Panc1 (cell line): ENCODE results near the gene SLC17A5. TPM values are rescaled to one million over a fixed set of nuclear protein-coding genes. Genes with fewer than 3 reads are reported as not detected.
"Not testable (repeated sequence)": the region's sequence is repeated elsewhere in the genome, so short reads cannot be mapped to it uniquely, and the experiment has no call there.

Experiments used
- ATAC-seq: fragments of 200-7000 bp; cut with Tn5 transposase; 2 replicates; pipeline ENCODE4 v1.9.1; 2020; ENCODE audit warnings: mild to moderate bottlenecking, moderate library complexity
- BruUV-seq: library from RNA; stranded (reverse); fragments of 400-500 nt; replicated peaks from 2 replicates; lab custom pipeline; 2021; lab: Mats Ljungman, UMichigan
- CTCF ChIA-PET: fragments of 300-600 bp; sonication (Branson Sonifier 250); formaldehyde crosslinking; loops from one replicate; lab custom pipeline; 2022; ENCODE audit warnings: antibody characterized with exemption; lab: Charles Lee
- POLR2A ChIA-PET: fragments of 300-600 bp; sonication (Branson Sonifier 250); formaldehyde crosslinking; loops from one replicate; lab custom pipeline; 2022; ENCODE audit warnings: antibody characterized with exemption; lab: Charles Lee
- DNase-seq: peaks from one replicate; pipeline ENCODE4 v3.0.0-alpha.2; 2010; ENCODE audit warnings: low read depth, low spot score
- H3K27ac ChIP-seq: 2 replicates; pipeline ENCODE4 v1.5.1; 2011; ENCODE audit warnings: mild to moderate bottlenecking, low read length, inconsistent platforms
- H3K27me3 ChIP-seq: fragments of 200-500 bp; sonication (Bioruptor generic); 2 replicates; pipeline ENCODE4 v1.6.0; 2014; ENCODE audit warnings: low read length, inconsistent platforms; ENCODE audit not compliant: control insufficient read depth, insufficient read depth
- H3K36me3 ChIP-seq: fragments of 200-500 bp; sonication (Bioruptor generic); 2 replicates; pipeline ENCODE4 v1.5.1; 2014; ENCODE audit warnings: inconsistent platforms, mild to moderate bottlenecking, low read length, moderate library complexity; ENCODE audit not compliant: control insufficient read depth, insufficient read depth
- H3K4me1 ChIP-seq: 2 replicates; pipeline ENCODE4 v1.5.1; 2011; ENCODE audit warnings: inconsistent platforms, mild to moderate bottlenecking, low read length, moderate library complexity; ENCODE audit not compliant: control insufficient read depth, insufficient read depth
- H3K4me3 ChIP-seq, 2 experiments: 2 replicates each; pipeline ENCODE4 v1.5.1; 2011 to 2012; ENCODE audit warnings: low read depth in 2 of 2, low read length in 2 of 2, mild to moderate bottlenecking in 2 of 2, inconsistent platforms in 1 of 2, moderate library complexity in 1 of 2
- H3K9me3 ChIP-seq: fragments of 200-500 bp; sonication (Bioruptor generic); 2 replicates; pipeline ENCODE4 v1.5.1; 2014; ENCODE audit warnings: low read depth, mild to moderate bottlenecking, inconsistent platforms, low read length, moderate library complexity; ENCODE audit not compliant: control insufficient read depth, insufficient read depth
- CTCF ChIP-seq: fragments of 450-650 bp; IDR thresholded peaks from 2 replicates; pipeline ENCODE4 v1.5.1; 2017; ENCODE audit warnings: mild to moderate bottlenecking
- POLR2AphosphoS5 ChIP-seq: IDR thresholded peaks from 2 replicates; pipeline ENCODE4 v1.6.1; 2012; ENCODE audit warnings: mild to moderate bottlenecking, low read depth, low read length, moderate library complexity
- REST ChIP-seq, 2 experiments: IDR thresholded peaks; 2 replicates each; pipeline ENCODE4 v1.6.1; 2011 to 2012; ENCODE audit warnings: low read depth in 2 of 2, control low read depth in 1 of 2, low read length in 1 of 2, mild to moderate bottlenecking in 1 of 2, moderate library complexity in 1 of 2; ENCODE audit not compliant: insufficient read depth in 1 of 2
- SIN3A ChIP-seq: IDR thresholded peaks from 2 replicates; pipeline ENCODE4 v1.6.1; 2012; ENCODE audit warnings: low read depth, mild to moderate bottlenecking, low read length, moderate library complexity, borderline replicate concordance; ENCODE audit not compliant: insufficient read depth
- TCF7L2 ChIP-seq: IDR thresholded peaks from 2 replicates; pipeline ENCODE4 v1.6.1; 2011; ENCODE audit warnings: mild to moderate bottlenecking, low read depth, low read length, inconsistent platforms
- in situ Hi-C: cut with HindIII; loops from 2 replicates; pipeline ENCODE4 v1.10.0; 2016; ENCODE audit warnings: low sequenced_read_pairs, low pct_unique_long_range_greater_than_20kb
- intact Hi-C: fragments of 100-400 bp; cut with micrococcal nuclease; formaldehyde crosslinking; loops from one replicate; pipeline ENCODE4 v1.10.0; 2022; ENCODE audit not compliant: unreplicated experiment
- total RNA-seq: library from RNA; stranded (reverse); gene quantifications from one replicate; pipeline ENCODE4 v1.2.1, GENCODE V29; 2021; ENCODE audit not compliant: unreplicated experiment

SLC17A5 gene
- total RNA-seq, 1 experiment from 2014 or later, result 20.6 TPM

- Histone ChIP-seq H3K9me3 (peaks cover 4% of the 10 kb centered on the region; the same call in 1 of the 2 replicates), H3K27ac (peak overlapping the region; percentile 100), H3K4me3 (no peak overlapping the region), H3K4me1 (peaks cover 37% of the 10 kb centered on the region), H3K36me3 (no peaks in the 10 kb centered on the region), H3K27me3 (no peaks in the 10 kb centered on the region)
- no peak for ATAC-seq
- ChIA-PET POLR2A (no interaction called here), CTCF (no interaction called here)
- no peak for DNase-seq
- TF ChIP-seq REST (IDR thresholded peaks at IDR 0.05; ENCODE audit: insufficient read depth in 1 of 2, low read depth in 2 of 2, low read length in 1 of 2), result no peak
- no peak for TF ChIP-seq SIN3A
- TF ChIP-seq TCF7L2, result no peak
- TF ChIP-seq CTCF, result no peak
- TF ChIP-seq POLR2AphosphoS5, result no peak
- intact Hi-C loops (no loop called here), in situ Hi-C loops (no loop called here)
- no TSS peak for BruUV-seq
These were observed 76.1 kb downstream of the SLC17A5 start for GRCh38 chr6:73577676-73578075.

DNA sequence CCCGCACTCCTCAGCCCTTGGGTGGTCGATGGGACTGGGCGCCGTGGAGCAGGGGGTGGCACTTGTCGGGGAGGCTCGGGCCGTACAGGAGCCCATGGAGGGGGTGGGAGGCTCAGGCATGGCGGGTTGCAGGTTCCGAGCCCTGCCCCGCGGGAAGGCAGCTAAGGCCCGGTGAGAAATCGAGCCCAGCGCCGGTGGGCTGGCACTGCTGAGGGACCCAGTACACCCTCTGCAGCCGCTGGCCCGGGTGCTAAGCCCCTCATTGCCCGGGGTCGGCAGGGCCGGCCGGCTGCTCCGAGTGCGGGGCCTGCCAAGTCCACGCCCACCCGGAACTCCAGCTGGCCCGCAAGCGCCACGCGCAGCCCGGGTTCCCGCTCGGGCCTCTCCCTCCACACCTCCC is 81.3 kb downstream of the SLC17A5 start:
- DNase-seq, intact Hi-C loops, H3K9me3 ChIP-seq, H3K27ac ChIP-seq, H3K36me3 ChIP-seq, H3K27me3 ChIP-seq, H3K4me3 ChIP-seq, ATAC-seq, CTCF ChIA-PET, POLR2A ChIA-PET, BruUV-seq, in situ Hi-C loops: not testable (repeated sequence)
- peaks cover 10% of the 10 kb centered on the region for H3K4me1 ChIP-seq

DNA sequence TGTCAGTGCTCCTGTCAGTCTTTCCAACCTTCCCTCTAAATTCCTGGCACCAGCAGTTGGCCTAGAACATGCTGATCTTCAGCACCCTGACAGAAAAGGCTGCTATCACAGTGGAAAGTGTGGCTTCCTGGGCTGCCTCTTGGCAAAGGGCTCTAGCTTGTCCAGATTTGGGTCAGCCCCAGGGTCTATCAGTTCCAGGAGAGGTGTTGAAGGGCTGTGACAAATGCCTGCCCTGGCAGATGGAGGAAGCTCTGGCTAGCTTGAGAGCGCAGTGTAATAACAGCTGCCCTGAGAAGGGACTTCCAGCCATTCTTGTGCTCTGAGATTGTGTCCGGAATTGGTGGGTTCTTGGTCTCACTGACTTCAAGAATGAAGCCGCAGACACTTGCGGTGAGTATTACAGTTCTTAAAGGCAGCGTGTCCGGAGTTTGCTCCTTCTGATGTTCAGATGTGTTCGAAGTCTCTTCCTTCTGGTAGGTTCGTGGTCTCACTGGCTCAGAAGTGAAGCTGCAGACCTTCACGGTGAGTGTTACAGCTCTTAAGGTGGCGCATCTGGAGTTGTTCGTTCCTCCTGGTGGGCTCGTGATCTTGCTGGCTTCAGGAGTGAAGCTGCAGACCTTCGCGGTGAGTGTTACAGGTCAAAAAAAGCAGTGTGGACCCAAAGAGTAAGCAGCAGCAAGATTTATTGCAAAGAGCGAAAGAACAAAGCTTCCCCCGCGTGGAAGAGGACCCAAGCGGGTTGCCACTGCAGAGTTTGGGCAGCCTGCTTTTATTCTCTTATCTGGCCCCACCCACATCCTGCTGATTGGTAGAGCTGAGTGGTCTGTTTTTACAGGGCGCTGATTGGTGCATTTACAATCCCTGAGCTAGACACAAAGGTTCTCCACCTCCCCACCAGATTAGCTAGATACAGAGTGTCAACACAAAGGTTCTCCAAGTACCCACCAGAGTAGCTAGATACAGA is 82.3 kb downstream of the SLC17A5 start:
- peak overlapping the region; percentile 79 for H3K27ac ChIP-seq
- BruUV-seq, CTCF ChIA-PET, DNase-seq, H3K4me1 ChIP-seq, H3K27me3 ChIP-seq, H3K4me3 ChIP-seq, H3K36me3 ChIP-seq, intact Hi-C loops, in situ Hi-C loops, POLR2A ChIA-PET, H3K9me3 ChIP-seq: not testable (repeated sequence)
- ATAC-seq, result peak; percentile 59
